ENCODE data around the gene SHCBP1L. TPM values are rescaled to one million over a fixed set of nuclear protein-coding genes. Genes with fewer than 3 reads are reported as not detected.
A peak's percentile ranks its signal among the peaks of the same experiment; 100 is the strongest.
"Not testable (repeated sequence)": the region's sequence is repeated elsewhere in the genome, so short reads cannot be mapped to it uniquely, and the experiment has no call there.

SHCBP1L gene
- polyA plus RNA-seq, 6 donors from 2014 or later: not detected

DNA sequence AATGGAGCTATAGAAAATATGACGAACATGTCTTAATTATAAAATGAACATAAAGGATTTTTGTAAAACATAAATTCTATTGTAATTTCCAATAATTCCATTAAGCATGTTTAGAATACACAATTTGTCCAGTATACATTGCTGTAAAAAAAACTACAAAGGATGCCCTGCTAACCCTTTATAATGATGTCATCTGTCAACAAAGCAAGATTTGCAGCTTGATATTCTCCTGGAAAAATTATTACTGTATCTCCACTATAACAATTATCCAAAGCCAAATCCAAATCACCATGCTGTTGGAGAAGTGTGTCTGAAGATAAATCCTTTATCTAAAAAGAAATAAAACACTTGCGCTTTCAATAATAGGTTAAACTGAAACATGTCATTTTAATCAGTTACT lies 47.6 kb downstream of the SHCBP1L start:
- Mint-ChIP-seq H3K4me3 (no peak overlapping the region), H3K27ac (no peak overlapping the region), H3K9me3 (peaks cover 0 to 4% (median under 1%) of the 10 kb centered on the region in 7 donors), H3K27me3 (peaks cover 0 to 14% (median 13%) of the 10 kb centered on the region in 3 donors), H3K36me3 (no peaks in the 10 kb centered on the region), H3K4me1 (no peaks in the 10 kb centered on the region)
- ATAC-seq (ENCODE audit: low read depth in 2 of 2) (no peak), DNase-seq (no peak)

DNA sequence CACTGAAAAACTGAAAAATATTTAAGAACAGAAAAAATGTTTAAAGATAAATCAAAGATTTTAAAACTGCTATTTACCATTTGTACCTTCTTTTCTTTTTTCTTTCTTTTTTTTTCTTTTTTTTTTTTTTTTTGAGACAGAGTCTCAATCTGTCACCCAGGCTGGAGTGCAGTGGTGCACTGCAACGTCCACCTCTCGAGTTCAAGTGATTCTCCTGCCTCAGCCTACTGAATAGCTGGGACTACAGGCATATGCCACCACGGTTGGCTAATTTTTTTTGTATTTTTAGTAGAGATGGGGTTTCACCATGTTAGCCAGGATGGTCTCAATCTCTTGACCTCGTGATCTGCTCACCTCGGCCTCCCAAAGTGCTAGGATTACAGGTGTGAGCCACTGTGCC lies 51.0 kb downstream of the SHCBP1L start:
- H3K9me3 Mint-ChIP-seq; H3K36me3 Mint-ChIP-seq; DNase-seq; H3K4me1 Mint-ChIP-seq; H3K27ac Mint-ChIP-seq; H3K27me3 Mint-ChIP-seq; ATAC-seq (ENCODE audit: low read depth in 2 of 2); H3K4me3 Mint-ChIP-seq: not testable (repeated sequence)

DNA sequence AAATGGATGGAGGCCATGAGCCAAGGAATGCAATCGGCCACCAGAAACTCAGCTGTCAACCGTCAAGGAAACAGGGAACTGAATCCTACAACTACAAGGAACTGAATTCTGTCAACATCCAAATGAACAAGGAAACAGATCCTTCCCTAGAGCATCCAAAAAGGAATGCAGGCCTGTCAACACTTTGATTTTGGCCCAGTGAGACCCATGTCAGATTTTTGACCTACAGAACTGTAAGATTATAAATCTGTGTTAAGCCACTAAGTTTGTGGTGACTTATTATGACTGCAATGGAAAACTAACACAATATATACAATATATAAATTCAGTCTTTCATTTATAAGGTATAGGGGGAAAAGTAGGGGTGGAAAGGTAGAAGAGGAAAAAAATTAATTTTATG lies 55.3 kb downstream of the SHCBP1L start:
- H3K9me3 Mint-ChIP-seq: peaks cover 0 to 15% (median 6%) of the 10 kb centered on the region in 7 donors
- H3K36me3 Mint-ChIP-seq: no peaks in the 10 kb centered on the region
- no peak overlapping the region for H3K27ac Mint-ChIP-seq
- H3K27me3 Mint-ChIP-seq: peaks cover 0 to 16% (median 8%) of the 10 kb centered on the region in 3 donors
- ATAC-seq (ENCODE audit: low read depth in 2 of 2) (no peak), DNase-seq (no peak)
- no peak overlapping the region for H3K4me3 Mint-ChIP-seq
- H3K4me1 Mint-ChIP-seq: no peaks in the 10 kb centered on the region

DNA sequence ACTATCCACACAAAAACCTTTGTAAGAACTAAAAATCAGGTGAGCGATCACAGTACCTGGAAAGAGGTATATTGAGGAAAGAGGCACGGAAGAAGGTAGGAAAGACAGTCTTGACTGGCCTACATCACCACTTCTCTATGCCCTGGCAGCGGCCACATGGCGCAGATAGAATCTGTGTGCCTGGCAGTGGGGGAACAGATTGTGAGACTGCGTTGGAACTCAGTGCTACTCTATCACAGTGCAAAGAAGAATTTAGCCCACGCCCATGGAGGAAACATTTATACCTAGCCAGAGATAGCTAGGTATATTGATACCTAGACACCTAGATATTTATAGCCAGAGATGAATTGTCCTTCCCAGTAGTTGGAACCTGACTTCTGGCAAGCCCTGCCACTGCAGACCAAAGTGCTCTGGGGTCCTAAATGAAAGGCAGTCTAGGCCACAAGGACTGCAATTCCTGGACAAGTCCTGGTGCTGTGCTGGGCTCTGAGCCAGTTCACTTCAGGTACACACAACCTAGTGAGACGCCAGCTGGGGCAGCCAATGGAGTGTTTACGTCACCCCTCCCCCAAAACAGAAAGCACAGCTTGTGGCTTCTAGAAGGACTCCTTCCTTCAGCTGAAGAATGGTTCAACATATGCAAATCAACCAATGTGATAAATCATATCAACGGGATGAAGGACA lies 61.9 kb downstream of the SHCBP1L start:
- Mint-ChIP-seq H3K27me3 (peaks cover 0 to 16% (median 8%) of the 10 kb centered on the region in 3 donors), H3K27ac (peak overlapping the region in 2 of 6 donors; percentile 22 to 43), H3K4me1 (peaks cover 0 to 2% (median 0%) of the 10 kb centered on the region in 3 donors), H3K4me3 (no peak overlapping the region), H3K36me3 (peaks cover 7 to 21% of the 10 kb centered on the region in 2 donors), H3K9me3 (peaks cover 0 to 15% (median 6%) of the 10 kb centered on the region in 7 donors)
- ATAC-seq (ENCODE audit: low read depth in 2 of 2): no peak
- DNase-seq: no peak

DNA sequence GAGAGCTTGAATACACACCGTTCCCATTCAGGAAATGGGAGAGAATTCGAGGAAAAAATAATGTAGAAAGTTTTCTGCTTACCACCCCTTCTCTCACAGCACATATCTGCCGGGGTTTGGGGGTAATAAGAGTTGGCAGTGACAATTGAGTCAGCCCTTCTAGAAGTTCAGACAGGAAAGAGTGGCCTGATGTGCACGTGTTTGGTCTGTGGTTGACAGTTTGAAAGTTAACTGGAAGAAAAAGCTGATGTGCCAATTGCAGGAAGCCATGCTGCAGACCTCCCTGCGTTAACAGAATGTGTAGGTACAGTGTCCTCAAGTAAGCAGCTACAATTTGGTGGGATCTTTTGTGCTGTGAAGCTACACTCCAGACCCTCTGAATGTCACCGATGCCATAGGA lies 63.0 kb downstream of the SHCBP1L start:
- DNase-seq: no peak

DNA sequence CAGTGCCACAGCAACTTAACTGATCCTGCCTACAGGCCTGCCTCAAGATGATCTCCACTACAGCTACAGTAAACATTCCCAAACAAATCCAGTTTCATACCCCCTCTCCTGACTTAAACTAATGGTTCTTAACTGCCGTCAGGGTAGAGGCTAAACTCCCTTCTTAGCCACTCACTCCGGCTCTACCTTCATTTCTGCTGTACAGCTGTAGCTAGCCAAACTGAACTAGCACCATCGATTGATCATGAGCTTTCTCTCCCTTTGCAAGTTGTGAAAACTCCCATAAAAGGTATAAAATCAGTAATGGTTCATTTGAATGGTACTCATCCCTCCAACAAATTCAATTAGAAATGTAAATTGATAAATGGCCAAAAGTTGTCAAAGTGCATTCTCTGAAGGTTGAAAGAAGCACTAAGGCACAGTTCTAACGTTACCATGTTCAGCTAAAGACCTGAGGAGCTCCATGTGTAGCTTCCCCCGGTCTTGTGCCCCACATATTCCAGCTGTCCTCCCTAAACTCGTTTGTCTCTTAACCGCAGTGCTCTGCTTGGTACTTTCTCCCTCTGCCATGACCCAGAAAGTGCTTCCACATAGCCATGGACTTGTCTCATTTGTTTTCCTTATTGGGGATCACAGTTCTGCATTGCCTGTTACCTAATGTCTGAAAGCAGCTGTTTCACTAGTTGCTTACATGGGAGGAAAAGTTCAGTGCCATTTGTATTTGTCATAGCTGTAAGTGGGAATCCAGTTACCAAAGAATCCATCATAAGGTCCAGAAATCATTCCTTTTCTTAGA lies 64.0 kb downstream of the SHCBP1L start:
- H3K36me3 Mint-ChIP-seq: peaks cover 24 to 35% of the 10 kb centered on the region in 2 donors

More for the DNA sequence above, 63.0 kb downstream of the SHCBP1L start:
- Mint-ChIP-seq H3K36me3 (peaks cover 18 to 32% of the 10 kb centered on the region in 2 donors), H3K9me3 (peaks cover 0 to 15% (median 4%) of the 10 kb centered on the region in 7 donors), H3K27me3 (peaks cover 0 to 15% (median 8%) of the 10 kb centered on the region in 3 donors), H3K4me3 (no peak overlapping the region), H3K4me1 (peaks cover 0 to 4% (median 2%) of the 10 kb centered on the region in 3 donors), H3K27ac (peak overlapping the region in 3 of 6 donors; percentile 17 to 34 (median 23))
- peak in 1 of 2 donors; percentile 35 for ATAC-seq (ENCODE audit: low read depth in 2 of 2)

DNA sequence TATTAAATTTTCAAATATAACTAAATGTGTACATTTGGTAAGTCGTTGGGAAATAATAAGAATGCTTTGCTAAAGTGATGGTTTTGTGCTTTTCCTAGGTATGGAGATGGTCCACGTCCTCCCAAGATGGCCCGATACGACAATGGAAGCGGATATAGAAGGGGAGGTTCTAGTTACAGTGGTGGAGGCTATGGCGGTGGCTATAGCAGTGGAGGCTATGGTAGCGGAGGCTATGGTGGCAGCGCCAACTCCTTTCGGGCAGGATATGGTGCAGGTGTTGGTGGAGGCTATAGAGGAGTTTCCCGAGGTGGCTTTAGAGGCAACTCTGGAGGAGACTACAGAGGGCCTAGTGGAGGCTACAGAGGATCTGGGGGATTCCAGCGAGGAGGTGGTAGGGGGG lies 66.0 kb downstream of the SHCBP1L start:
- ATAC-seq (ENCODE audit: low read depth in 2 of 2) (no peak), DNase-seq (no peak)
- no peaks in the 10 kb centered on the region for H3K27me3 Mint-ChIP-seq
- peaks cover 0 to 4% (median 2%) of the 10 kb centered on the region in 3 donors for H3K4me1 Mint-ChIP-seq
- no peaks in the 10 kb centered on the region for H3K9me3 Mint-ChIP-seq
- peaks cover 33 to 41% of the 10 kb centered on the region in 2 donors for H3K36me3 Mint-ChIP-seq
- H3K4me3 Mint-ChIP-seq: peak overlapping the region in 1 of 8 donors; percentile 4
- peak overlapping the region in 5 of 6 donors; percentile 2 to 80 (median 60) for H3K27ac Mint-ChIP-seq

More for the DNA sequence above, 64.0 kb downstream of the SHCBP1L start:
- no peak for ATAC-seq (ENCODE audit: low read depth in 2 of 2)
- Mint-ChIP-seq H3K27me3 (peaks cover 0 to 7% (median 5%) of the 10 kb centered on the region in 3 donors), H3K9me3 (peaks cover 0 to 4% (median 2%) of the 10 kb centered on the region in 7 donors), H3K27ac (peak overlapping the region in 5 of 6 donors; percentile 15 to 81 (median 36)), H3K4me3 (no peak overlapping the region), H3K4me1 (peaks cover 0 to 4% (median 2%) of the 10 kb centered on the region in 3 donors)
- DNase-seq: no peak

DNA sequence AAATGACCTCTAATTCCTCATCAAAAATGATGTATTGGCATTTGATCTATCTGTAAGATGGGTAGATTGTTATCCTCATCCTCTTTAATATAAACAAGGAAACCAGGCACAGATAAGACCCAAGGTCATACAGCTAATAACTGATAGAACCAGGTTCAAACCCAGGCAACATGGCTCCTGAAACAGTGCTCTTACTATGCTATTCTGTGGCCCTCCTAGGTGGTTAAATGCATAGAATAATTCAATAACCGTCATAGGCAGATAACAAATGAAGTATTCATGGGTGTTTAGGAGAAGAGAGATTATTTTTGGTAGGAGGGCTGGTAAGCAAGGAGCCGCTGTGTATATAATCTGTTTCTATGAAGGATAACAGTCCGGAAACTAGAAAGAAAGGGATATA lies 67.4 kb downstream of the SHCBP1L start:
- Mint-ChIP-seq H3K9me3 (no peaks in the 10 kb centered on the region), H3K4me1 (peaks cover 0 to 4% (median 2%) of the 10 kb centered on the region in 3 donors), H3K27me3 (no peaks in the 10 kb centered on the region), H3K36me3 (peaks cover 47 to 49% of the 10 kb centered on the region in 2 donors), H3K4me3 (no peak overlapping the region), H3K27ac (peak overlapping the region in 1 of 6 donors; percentile 23)
- ATAC-seq (ENCODE audit: low read depth in 2 of 2) (no peak), DNase-seq (no peak)

DNA sequence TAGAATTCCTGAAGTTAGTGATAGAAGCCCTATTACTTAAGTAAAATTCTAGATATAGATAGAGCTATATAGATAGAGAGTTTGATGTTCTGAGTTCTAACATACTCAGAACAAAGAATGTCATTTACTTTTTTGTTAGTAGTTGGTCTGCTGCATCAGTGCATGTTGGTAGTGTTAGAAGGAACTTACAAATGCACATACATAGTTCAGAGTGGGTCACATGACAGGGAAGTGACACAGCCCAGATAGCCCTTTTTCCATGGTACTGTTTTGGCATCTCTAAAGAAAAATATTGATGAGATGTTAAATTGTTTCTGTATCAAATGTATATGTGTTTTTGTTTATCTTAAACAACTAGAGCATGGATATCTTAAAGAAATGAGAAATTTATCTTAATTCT lies 68.1 kb downstream of the SHCBP1L start:
- peaks cover 52 to 54% of the 10 kb centered on the region in 2 donors for H3K36me3 Mint-ChIP-seq
- H3K27me3 Mint-ChIP-seq: no peaks in the 10 kb centered on the region
- peaks cover 0 to 4% (median 2%) of the 10 kb centered on the region in 3 donors for H3K4me1 Mint-ChIP-seq
- H3K9me3 Mint-ChIP-seq: no peaks in the 10 kb centered on the region
- ATAC-seq (ENCODE audit: low read depth in 2 of 2) (no peak), DNase-seq (no peak)
- H3K27ac Mint-ChIP-seq: no peak overlapping the region
- H3K4me3 Mint-ChIP-seq: no peak overlapping the region

DNA sequence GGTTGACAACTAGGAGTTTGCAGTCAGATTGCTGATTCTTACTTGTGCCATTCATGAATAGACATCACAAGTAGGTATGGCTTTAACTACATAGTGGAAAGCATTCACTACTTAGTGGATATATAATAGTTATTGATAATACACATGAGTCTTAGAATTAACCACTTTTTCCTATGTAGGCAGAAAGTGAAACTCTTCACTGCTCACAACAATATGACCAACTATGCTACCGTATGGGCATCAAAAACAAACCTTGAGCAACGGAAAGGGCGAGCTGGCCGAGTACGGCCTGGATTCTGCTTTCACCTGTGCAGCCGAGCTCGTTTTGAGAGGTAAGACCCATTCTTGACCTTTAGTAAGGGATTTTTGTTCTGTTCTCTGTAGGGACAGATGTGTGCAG lies 75.1 kb downstream of the SHCBP1L start:
- no peak for ATAC-seq (ENCODE audit: low read depth in 2 of 2)
- Mint-ChIP-seq H3K27me3 (no peaks in the 10 kb centered on the region), H3K9me3 (no peaks in the 10 kb centered on the region), H3K27ac (no peak overlapping the region), H3K4me1 (peaks cover 0 to 7% (median 0%) of the 10 kb centered on the region in 3 donors), H3K4me3 (no peak overlapping the region), H3K36me3 (peaks cover 49 to 63% of the 10 kb centered on the region in 2 donors)
- no peak for DNase-seq

DNA sequence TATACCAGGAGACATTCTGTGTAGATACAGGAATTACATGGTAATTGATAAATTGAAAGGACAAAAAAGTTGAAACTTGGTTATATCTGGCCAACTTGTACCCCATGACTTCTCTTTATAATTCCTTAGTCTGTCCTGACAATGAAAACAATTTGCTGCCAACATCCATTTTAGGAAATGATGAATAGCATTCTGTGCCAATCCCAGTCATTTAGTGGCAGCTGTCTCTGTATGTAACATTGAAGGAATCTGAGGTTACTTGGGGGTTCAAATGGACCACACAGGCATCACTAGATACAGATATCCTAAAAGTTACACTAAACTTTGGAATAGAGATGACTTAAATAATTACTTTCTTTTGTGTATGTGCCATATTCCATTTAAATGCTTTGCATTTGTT lies 75.6 kb downstream of the SHCBP1L start:
- H3K4me1 Mint-ChIP-seq: peaks cover 0 to 7% (median 0%) of the 10 kb centered on the region in 3 donors
- no peak overlapping the region for H3K4me3 Mint-ChIP-seq
- no peaks in the 10 kb centered on the region for H3K9me3 Mint-ChIP-seq
- no peaks in the 10 kb centered on the region for H3K27me3 Mint-ChIP-seq
- H3K27ac Mint-ChIP-seq: peak overlapping the region in 1 of 6 donors; percentile 35
- no peak for DNase-seq
- H3K36me3 Mint-ChIP-seq: peaks cover 48 to 63% of the 10 kb centered on the region in 2 donors
- no peak for ATAC-seq (ENCODE audit: low read depth in 2 of 2)

DNA sequence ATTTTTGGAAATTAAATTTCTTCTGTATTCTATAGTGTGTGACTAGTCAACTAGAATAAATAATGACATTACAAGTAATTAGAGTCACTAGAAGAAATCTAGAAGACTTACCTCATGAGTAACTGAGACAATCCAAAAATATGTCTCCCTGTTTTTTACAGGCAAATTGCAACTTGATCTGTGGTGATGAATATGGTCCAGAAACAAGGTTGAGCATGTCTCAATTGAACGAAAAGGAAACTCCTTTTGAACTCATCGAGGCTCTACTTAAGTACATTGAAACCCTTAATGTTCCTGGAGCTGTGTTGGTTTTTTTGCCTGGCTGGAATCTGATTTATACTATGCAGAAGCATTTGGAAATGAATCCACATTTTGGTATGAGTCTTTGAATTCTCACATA lies 77.1 kb downstream of the SHCBP1L start:
- no peak for ATAC-seq (ENCODE audit: low read depth in 2 of 2)
- H3K4me1 Mint-ChIP-seq: peaks cover 0 to 7% (median 0%) of the 10 kb centered on the region in 3 donors
- no peak for DNase-seq
- H3K4me3 Mint-ChIP-seq: no peak overlapping the region
- H3K27ac Mint-ChIP-seq: no peak overlapping the region
- H3K9me3 Mint-ChIP-seq: no peaks in the 10 kb centered on the region
- H3K36me3 Mint-ChIP-seq: peaks cover 43 to 54% of the 10 kb centered on the region in 2 donors
- H3K27me3 Mint-ChIP-seq: no peaks in the 10 kb centered on the region

DNA sequence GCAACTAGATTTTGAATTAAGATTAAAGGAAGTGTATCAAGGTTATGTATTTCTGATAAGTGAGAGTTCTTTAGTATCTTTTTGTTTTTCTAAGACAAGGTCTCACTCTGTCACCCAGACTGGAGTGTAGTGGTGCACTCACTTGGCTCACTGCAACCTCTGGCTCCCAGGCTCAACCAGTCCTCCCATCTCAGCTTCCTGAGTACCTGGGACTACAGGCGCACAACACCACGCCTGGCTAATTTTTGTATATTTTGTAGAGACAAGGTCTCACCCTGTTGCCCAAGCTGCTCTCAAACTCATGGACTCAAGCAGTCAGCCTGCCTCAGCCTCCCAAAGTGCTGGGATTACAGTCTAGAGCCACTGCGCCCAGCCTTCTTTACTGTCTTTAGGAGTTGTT lies 80.1 kb downstream of the SHCBP1L start:
- H3K27me3 Mint-ChIP-seq: no peaks in the 10 kb centered on the region
- H3K4me1 Mint-ChIP-seq: peaks cover 0 to 7% (median 0%) of the 10 kb centered on the region in 3 donors
- H3K4me3 Mint-ChIP-seq: no peak overlapping the region
- H3K36me3 Mint-ChIP-seq: peaks cover 29 to 39% of the 10 kb centered on the region in 2 donors
- H3K9me3 Mint-ChIP-seq: no peaks in the 10 kb centered on the region
- no peak for ATAC-seq (ENCODE audit: low read depth in 2 of 2)
- no peak for DNase-seq
- H3K27ac Mint-ChIP-seq: peak overlapping the region in 2 of 6 donors; percentile 42 to 76
